ENCODE data around the gene PRUNE2.

Gene PRUNE2

DNA sequence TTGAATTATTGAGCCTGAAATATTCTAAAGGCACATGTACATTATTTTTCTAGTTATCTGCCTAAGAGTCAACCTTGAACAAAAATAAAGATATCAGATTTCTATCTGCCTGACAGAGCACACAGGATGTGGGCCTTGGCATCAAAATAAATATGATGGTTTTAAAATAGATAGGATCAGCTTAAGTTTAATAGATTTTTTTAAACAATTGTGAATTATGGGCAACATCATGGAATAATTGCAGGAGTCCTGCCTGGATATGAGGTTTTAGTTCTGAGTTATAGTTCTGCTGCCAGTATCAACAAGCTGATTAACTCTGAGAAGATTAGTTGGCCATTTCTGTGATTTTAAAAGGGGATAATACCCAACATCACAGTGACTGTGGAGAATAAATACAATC lies 248.6 kb downstream of the PRUNE2 start:
- no peak for DNase-seq (ENCODE audit: low read depth)

DNA sequence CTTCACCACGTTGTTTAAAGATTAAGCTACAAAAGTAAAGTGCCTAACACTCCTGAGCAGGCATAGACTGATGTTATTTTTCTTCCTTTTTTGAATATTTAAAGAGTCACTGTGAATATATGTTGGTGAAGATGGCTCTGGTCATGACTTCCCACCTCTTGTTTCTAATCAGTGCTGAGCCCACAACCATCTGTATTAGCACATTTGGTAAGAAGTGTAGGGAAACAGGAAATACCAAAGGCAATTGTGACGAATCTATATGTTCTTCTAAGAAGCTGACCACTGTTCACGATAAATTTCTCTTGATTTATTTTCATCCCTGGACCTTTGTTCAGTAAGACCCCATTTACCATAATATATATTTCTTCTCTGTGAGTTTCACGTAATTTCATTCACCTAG lies 249.9 kb downstream of the PRUNE2 start:
- no peak for DNase-seq (ENCODE audit: low read depth)

GRCh38 chr9:76655121-76655541 lies 250.8 kb downstream of the PRUNE2 start:
- DNase-seq (ENCODE audit: low read depth) = no peak

GRCh38 chr9:76654575-76654974 lies 251.3 kb downstream of the PRUNE2 start:
- DNase-seq (ENCODE audit: low read depth) = no peak

DNA sequence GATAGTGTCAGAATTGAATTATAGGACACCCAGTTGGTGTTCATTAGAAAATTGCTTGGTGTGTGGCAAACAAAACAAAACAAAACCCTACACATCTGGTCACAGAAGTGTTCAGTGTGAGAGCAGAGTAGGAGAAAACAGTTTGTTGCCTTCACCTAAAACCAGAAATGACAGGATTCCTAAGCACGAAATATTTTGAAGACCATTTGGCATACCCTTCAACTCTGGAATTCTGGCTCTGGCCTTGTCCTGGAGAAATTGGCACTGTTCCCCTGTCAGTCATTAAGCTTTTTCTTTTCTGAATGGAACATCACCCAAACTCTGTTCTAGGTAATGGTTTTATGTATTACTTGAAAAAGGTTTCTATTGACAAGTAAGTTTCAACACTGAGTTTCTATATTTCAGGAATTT lies 251.9 kb downstream of the PRUNE2 start:
- no peak for DNase-seq (ENCODE audit: low read depth)

DNA sequence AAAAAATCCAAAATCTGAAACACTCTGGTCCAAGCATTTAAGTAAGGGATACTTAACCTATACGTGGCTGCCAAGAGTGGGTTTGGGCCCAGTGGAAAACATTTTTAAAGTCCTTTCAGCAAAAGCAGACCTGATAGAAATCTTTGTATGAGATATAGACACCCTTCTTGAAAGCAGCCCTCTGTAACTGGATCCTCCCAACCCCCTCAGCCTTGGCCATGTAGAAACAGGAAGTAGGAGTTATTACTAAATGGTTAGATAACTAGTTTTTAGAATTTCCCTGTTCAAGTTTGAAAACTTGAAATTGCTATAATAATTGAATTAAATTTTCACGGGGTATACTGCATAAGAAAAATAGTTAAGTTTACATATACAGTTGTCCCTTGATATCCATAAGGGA lies 253.0 kb downstream of the PRUNE2 start:
- DNase-seq (ENCODE audit: low read depth) = no peak

GRCh38 chr9:76651119-76651705 lies 254.7 kb downstream of the PRUNE2 start:
- no peak for DNase-seq (ENCODE audit: low read depth)

GRCh38 chr9:76650692-76651091 lies 255.2 kb downstream of the PRUNE2 start:
- DNase-seq (ENCODE audit: low read depth) = no peak

GRCh38 chr9:76649894-76650293 lies 256.0 kb downstream of the PRUNE2 start:
- DNase-seq (ENCODE audit: low read depth) = no peak

- DNase-seq (ENCODE audit: low read depth) = no peak
Measured at GRCh38 chr9:76646249-76646648, 259.7 kb downstream of the PRUNE2 start.

- no peak for DNase-seq (ENCODE audit: low read depth)
Measured at GRCh38 chr9:76644647-76645250, 261.2 kb downstream of the PRUNE2 start.

GRCh38 chr9:76644171-76644570 lies 261.7 kb downstream of the PRUNE2 start:
- no peak for DNase-seq (ENCODE audit: low read depth)

GRCh38 chr9:76643399-76644117 lies 262.4 kb downstream of the PRUNE2 start:
- no peak for DNase-seq (ENCODE audit: low read depth)

GRCh38 chr9:76642701-76643209 lies 263.2 kb downstream of the PRUNE2 start:
- no peak for DNase-seq (ENCODE audit: low read depth)

- no peak for DNase-seq (ENCODE audit: low read depth)
Measured at GRCh38 chr9:76642074-76642473, 263.8 kb downstream of the PRUNE2 start.

GRCh38 chr9:76638001-76638400 lies 267.9 kb downstream of the PRUNE2 start:
- DNase-seq (ENCODE audit: low read depth) = no peak

DNA sequence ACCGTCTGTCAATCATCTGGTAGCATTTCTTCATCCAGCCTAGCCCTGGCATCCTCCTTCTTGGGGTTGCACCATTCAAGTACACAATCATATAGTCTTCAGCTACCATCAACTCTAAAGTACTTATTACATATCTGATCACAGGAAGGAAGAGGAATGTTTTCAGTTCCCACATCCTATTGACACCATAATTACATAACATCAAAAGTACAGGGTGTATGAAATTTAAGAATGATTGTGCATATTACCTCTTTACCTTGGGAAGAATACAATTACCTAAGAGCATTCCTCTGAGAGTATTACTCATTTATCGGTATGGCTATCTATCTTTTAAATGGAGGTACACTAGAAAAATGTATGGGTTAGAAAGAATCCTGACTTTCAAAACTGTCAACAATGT lies 268.5 kb downstream of the PRUNE2 start:
- DNase-seq (ENCODE audit: low read depth) = no peak

DNA sequence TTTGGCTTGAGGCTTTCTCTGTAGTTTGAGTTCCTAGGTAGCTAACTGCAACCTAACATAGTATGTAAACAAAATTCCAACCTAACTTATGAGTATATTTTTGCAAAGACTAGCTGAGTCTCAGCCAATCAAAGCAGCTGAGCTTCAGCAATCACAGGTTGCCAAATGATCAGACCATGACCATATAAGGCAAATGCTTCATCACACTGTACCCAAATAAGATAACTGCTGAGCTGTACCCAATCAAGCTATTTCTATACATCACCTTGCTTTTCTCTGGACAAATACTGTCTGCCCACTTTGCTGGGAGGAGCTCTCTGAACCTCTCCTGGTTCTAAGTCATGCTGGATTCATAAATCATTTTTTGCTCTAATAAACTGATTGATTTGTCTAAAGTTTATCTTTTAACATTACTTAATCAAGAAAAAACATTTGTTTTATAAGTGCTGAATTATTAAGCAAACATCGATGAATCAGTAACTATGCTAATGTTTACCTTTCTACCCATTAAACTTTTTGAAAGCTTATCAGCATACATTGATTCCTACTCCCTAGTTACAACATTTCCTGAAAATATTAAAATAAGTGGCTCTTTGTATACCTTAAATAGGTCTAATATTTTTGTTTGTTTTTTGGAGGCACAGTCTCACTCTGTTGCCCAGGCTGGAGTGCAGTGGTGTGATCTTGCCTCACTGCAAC lies 271.4 kb downstream of the PRUNE2 start:
- no peak for DNase-seq (ENCODE audit: low read depth)

GRCh38 chr9:76630916-76631315 lies 275.0 kb downstream of the PRUNE2 start:
- DNase-seq (ENCODE audit: low read depth) = no peak

DNA sequence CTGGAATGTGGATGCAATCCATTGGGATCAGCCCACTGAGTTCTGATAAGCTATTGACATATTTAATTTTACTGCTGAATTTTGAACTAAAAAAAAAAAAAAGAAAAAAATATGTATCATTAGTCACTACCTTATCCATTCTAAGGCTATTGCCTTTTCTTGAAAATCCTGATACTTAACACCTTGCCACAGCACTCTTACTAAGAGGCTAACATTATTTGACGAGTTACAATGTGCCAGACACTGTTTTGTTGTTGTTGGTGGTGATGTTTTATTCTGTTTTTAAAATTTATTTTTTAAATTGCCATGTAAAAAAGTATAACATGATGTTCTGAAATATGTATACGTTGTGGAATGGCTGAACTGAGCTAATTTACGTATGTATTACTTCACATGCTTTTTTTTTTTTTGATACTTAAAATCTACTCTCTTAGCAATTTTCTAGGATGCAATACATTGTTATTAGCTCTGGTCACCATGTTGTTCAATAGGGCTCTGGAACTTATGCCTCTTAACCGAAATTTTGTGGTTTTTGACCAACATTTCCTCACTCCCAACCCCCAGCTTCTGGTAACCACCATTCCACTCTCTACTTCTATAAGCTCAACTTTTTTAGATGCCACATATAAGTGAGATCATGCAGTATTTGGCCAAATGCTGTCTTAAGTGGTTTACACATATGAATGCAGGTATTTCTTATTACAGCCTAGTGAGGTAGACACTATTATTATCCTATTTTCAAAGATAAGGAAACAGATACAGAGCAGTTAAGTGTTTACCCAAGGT lies 276.5 kb downstream of the PRUNE2 start:
- no peak for DNase-seq (ENCODE audit: low read depth)

DNA sequence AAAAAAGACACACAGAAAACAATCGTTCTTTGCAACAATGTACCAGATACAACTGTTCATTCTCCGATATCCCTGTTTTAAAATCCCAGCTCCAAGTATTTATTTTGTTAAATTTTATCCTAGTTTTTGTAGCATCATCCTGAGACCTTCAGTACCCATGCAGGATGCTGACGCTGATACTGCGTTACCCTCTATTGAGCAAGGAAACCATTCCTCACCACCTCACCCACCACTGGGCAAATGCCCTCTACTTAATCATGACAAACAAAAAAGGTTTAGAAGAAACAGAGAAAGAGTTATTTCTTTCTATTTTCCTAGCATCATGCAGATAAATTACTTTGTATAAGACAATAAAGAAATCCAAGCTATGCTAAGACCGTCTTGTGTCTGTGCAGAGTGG lies 277.8 kb downstream of the PRUNE2 start:
- no peak for DNase-seq (ENCODE audit: low read depth)

- no peak for DNase-seq (ENCODE audit: low read depth)
Measured at GRCh38 chr9:76626980-76627379, 278.9 kb downstream of the PRUNE2 start.

Data from stimulated activated CD8-positive, alpha-beta memory T cell treated with anti-CD3 and anti-CD28 coated beads, Interleukin-7, amount 100 ng/mL, for 24 hours (primary cell).